Liver (tissue), 9 donors: ENCODE measurements around the gene TJP1. TPM values are rescaled to one million over a fixed set of nuclear protein-coding genes. Genes with fewer than 3 reads are reported as not detected.

ENCODE experiments used
- DNase-seq: peaks from one replicate; pipeline ENCODE4 v3.0.0-alpha.2; 2017; ENCODE audit warnings: low spot score
- H3K27ac ChIP-seq, 2 donors: one replicate each; pipeline ENCODE4 v1.7.0; 2013; ENCODE audit warnings: inconsistent platforms in 2 of 2, low read length in 2 of 2, control low read depth in 1 of 2, low read depth in 1 of 2, mild to moderate bottlenecking in 1 of 2
- H3K27me3 ChIP-seq, 4 donors: one replicate each; pipeline versions ENCODE4 v1.6.1 to v1.7.0; 2013; ENCODE audit warnings: low read length in 3 of 4, inconsistent platforms in 1 of 4, mild to moderate bottlenecking in 1 of 4, moderate library complexity in 1 of 4; ENCODE audit not compliant: control insufficient read depth in 4 of 4, insufficient read depth in 4 of 4
- H3K36me3 ChIP-seq, 4 donors: one replicate each; pipeline versions ENCODE4 v1.6.1 to v1.7.0; 2013; ENCODE audit warnings: low read length in 3 of 4, mild to moderate bottlenecking in 3 of 4, low read depth in 1 of 4, moderate library complexity in 1 of 4; ENCODE audit not compliant: control insufficient read depth in 4 of 4, insufficient read depth in 3 of 4
- H3K4me1 ChIP-seq, 4 donors: one replicate each; pipeline versions ENCODE4 v1.6.1 to v1.7.0; 2013; ENCODE audit warnings: low read length in 3 of 4, mild to moderate bottlenecking in 3 of 4, moderate library complexity in 1 of 4; ENCODE audit not compliant: control insufficient read depth in 4 of 4, insufficient read depth in 4 of 4
- H3K4me3 ChIP-seq, 3 donors: one replicate each; pipeline versions ENCODE4 v1.6.1 to v1.7.0; 2013; ENCODE audit warnings: low read length in 3 of 3, control low read depth in 1 of 3, low read depth in 1 of 3, mild to moderate bottlenecking in 1 of 3
- H3K9ac ChIP-seq, 2 donors: one replicate each; pipeline ENCODE4 v1.7.0; 2013; ENCODE audit warnings: low read length in 2 of 2, mild to moderate bottlenecking in 2 of 2, moderate library complexity in 2 of 2, control low read depth in 1 of 2, low read depth in 1 of 2
- H3K9me3 ChIP-seq, 4 donors: one replicate each; pipeline versions ENCODE4 v1.6.1 to v1.7.0; 2013; ENCODE audit warnings: low read length in 3 of 4; ENCODE audit not compliant: control insufficient read depth in 4 of 4
- ATF3 ChIP-seq: IDR thresholded peaks from 2 replicates; pipeline ENCODE4 v1.6.1; 2016; ENCODE audit warnings: antibody characterized with exemption
- CTCF ChIP-seq: fragments of 150-350 bp; IDR thresholded peaks from 2 replicates; pipeline ENCODE4 v1.5.1; 2017; ENCODE audit warnings: improper control_type of control experiment, low read depth, low read length; ENCODE audit not compliant: missing input control
- EGR1 ChIP-seq, 2 donors: IDR thresholded peaks; 2 replicates each; pipeline ENCODE4 v1.6.1; 2016 to 2018; ENCODE audit warnings: antibody characterized with exemption in 2 of 2, low read depth in 2 of 2
- FOXA1 ChIP-seq: IDR thresholded peaks from 2 replicates; pipeline ENCODE4 v1.6.1; 2016; ENCODE audit warnings: antibody characterized with exemption
- FOXA2 ChIP-seq: IDR thresholded peaks from 2 replicates; pipeline ENCODE4 v1.6.1; 2016; ENCODE audit warnings: antibody characterized with exemption
- GABPA ChIP-seq, 2 donors: IDR thresholded peaks in 1 of 2; conservative IDR thresholded peaks in 1 of 2; 2 replicates each; pipeline ENCODE4 v1.6.1; 2016; ENCODE audit warnings: antibody characterized with exemption in 2 of 2, mild to moderate bottlenecking in 1 of 2, moderate library complexity in 1 of 2
- HNF4A ChIP-seq, 2 donors: conservative IDR thresholded peaks; 2 replicates each; pipeline ENCODE4 v1.6.1; 2016; ENCODE audit warnings: antibody characterized with exemption in 2 of 2, mild to moderate bottlenecking in 2 of 2
- HNF4G ChIP-seq: IDR thresholded peaks from 2 replicates; pipeline ENCODE4 v1.6.1; 2016; ENCODE audit warnings: antibody characterized with exemption
- JUND ChIP-seq, 2 donors: IDR thresholded peaks; 2 replicates each; pipeline ENCODE4 v1.6.1; 2016; ENCODE audit warnings: antibody characterized with exemption in 2 of 2
- MAX ChIP-seq: IDR thresholded peaks from 2 replicates; pipeline ENCODE4 v1.6.1; 2016; ENCODE audit warnings: antibody characterized with exemption
- NR2F2 ChIP-seq: IDR thresholded peaks from 2 replicates; pipeline ENCODE4 v1.6.1; 2016; ENCODE audit warnings: antibody characterized with exemption
- RAD21 ChIP-seq, 2 donors: IDR thresholded peaks; 2 replicates each; pipeline ENCODE4 v1.6.1; 2016; ENCODE audit warnings: antibody characterized with exemption in 2 of 2, mild to moderate bottlenecking in 2 of 2
- REST ChIP-seq: IDR thresholded peaks from 2 replicates; pipeline ENCODE4 v1.6.1; 2016; ENCODE audit warnings: antibody characterized with exemption, mild to moderate bottlenecking
- RXRA ChIP-seq, 2 donors: IDR thresholded peaks; 2 replicates each; pipeline ENCODE4 v1.6.1; 2017 to 2018; ENCODE audit warnings: antibody characterized with exemption in 2 of 2, mild to moderate bottlenecking in 1 of 2
- SP1 ChIP-seq: IDR thresholded peaks from 2 replicates; pipeline ENCODE4 v1.6.1; 2018; ENCODE audit warnings: antibody characterized with exemption, mild to moderate bottlenecking
- TAF1 ChIP-seq: conservative IDR thresholded peaks from 2 replicates; pipeline ENCODE4 v1.6.1; 2016; ENCODE audit warnings: antibody characterized with exemption, mild to moderate bottlenecking
- YY1 ChIP-seq: IDR thresholded peaks from 2 replicates; pipeline ENCODE4 v1.6.1; 2016; ENCODE audit warnings: antibody characterized with exemption, mild to moderate bottlenecking
- ZBTB33 ChIP-seq: IDR thresholded peaks from 2 replicates; pipeline ENCODE4 v1.6.1; 2016; ENCODE audit warnings: antibody characterized with exemption
- WGBS: extraction: QIAGEN DNeasy Blood & Tissue Kit; methylation state at CpG from one replicate; pipeline ENCODE4 v1.1.7; 2013; 5-methylcytosine and 5-hydroxymethylcytosine counted together
- polyA plus RNA-seq, 2 donors: library from polyadenylated mRNA; stranded (reverse) in 1 of 2; unstranded in 1 of 2; fragments of 200-250 nt in 1 of 2; fragments of >200 nt in 1 of 2; fragmentation: Nextera tagmentation in 1 of 2; extraction: Ambion mirVana in 1 of 2; gene quantifications; one replicate each; pipeline versions ENCODE4 v1.2.1 to v1.2.3, GENCODE V29; 2013 to 2015
- total RNA-seq, 2 donors: library from RNA; depleted of rRNA; stranded (reverse); fragments of >200 nt; gene quantifications; one replicate each; pipeline ENCODE4 v1.2.3, GENCODE V29; 2014
- donor health status: healthy.
- donor health status: healthy.
- donor health status: healthy.
- donor health status: healthy.
- donor health status: healthy.

TJP1 gene
- total and polyA plus RNA-seq, 4 donors = 12.6 to 40.4 (median 16.9) TPM

- Histone ChIP-seq H3K27me3 (no peaks in the 10 kb centered on the region), H3K27ac (no peak overlapping the region), H3K9ac (no peak overlapping the region), H3K4me1 (peaks cover 4 to 16% (median 7%) of the 10 kb centered on the region in 4 donors), H3K9me3 (no peaks in the 10 kb centered on the region), H3K36me3 (no peaks in the 10 kb centered on the region), H3K4me3 (no peak overlapping the region)
- DNase-seq = no peak
- TF ChIP-seq HNF4A (conservative IDR thresholded peaks at IDR 0.05) = no peak
- TF ChIP-seq CTCF = no peak
- no peak for TF ChIP-seq MAX
- TF ChIP-seq RAD21 (IDR thresholded peaks at IDR 0.05) = no peak
- no peak for TF ChIP-seq FOXA2
- no peak for TF ChIP-seq GABPA (IDR thresholded peaks at IDR 0.05 in 1 of 2, conservative IDR thresholded peaks at IDR 0.05 in 1 of 2)
- TF ChIP-seq ZBTB33 = no peak
- TF ChIP-seq YY1 = no peak
- TF ChIP-seq REST = no peak
- no peak for TF ChIP-seq HNF4G
- no peak for TF ChIP-seq ATF3
- TF ChIP-seq TAF1 = no peak
- no peak for TF ChIP-seq NR2F2
- no peak for TF ChIP-seq SP1
- no peak for TF ChIP-seq FOXA1
- no peak for TF ChIP-seq EGR1 (IDR thresholded peaks at IDR 0.05; ENCODE audit: low read depth in 2 of 2)
- no peak for TF ChIP-seq JUND (IDR thresholded peaks at IDR 0.05)
- TF ChIP-seq RXRA (IDR thresholded peaks at IDR 0.05) = no peak
- WGBS = over 99% methylated on average over 4 of the region's 4 CpGs
Observed at GRCh38 chr15:29682361-29682760, 139.9 kb downstream of the TJP1 start.
